ENCODE measurements around the gene DIO1. TPM values are rescaled to one million over a fixed set of nuclear protein-coding genes. Genes with fewer than 3 reads are reported as not detected.

DIO1 gene
- total RNA-seq, 1 donor from 2014 or later = not detected

GRCh38 chr1:53934170-53934765, 40.3 kb downstream of the DIO1 start:
- Histone ChIP-seq H3K36me3 (peaks cover 0 to 2% of the 10 kb centered on the region in 2 donors), H3K9me3 (no peaks in the 10 kb centered on the region), H3K4me3 (no peak overlapping the region), H3K27me3 (no peaks in the 10 kb centered on the region), H3K27ac (no peak overlapping the region), H3K4me1 (peaks cover 0 to 2% of the 10 kb centered on the region in 2 donors)
- DNase-seq (ENCODE audit: low spot score in 2 of 2) = no peak
- intact Hi-C loops (cut with DNase I) = no loop called here
- TF ChIP-seq CTCF (IDR thresholded peaks at IDR 0.05) = no peak

GRCh38 chr1:53936430-53936829, 42.4 kb downstream of the DIO1 start:
- intact Hi-C loops (cut with DNase I) = no loop called here
- Histone ChIP-seq H3K9me3 (no peaks in the 10 kb centered on the region), H3K27me3 (no peaks in the 10 kb centered on the region), H3K4me1 (peaks cover 0 to 2% of the 10 kb centered on the region in 2 donors), H3K36me3 (no peaks in the 10 kb centered on the region), H3K4me3 (no peak overlapping the region), H3K27ac (peak overlapping the region in 1 of 2 donors; percentile 2)
- TF ChIP-seq CTCF (IDR thresholded peaks at IDR 0.05) = no peak
- DNase-seq (ENCODE audit: low spot score in 2 of 2) = no peak

GRCh38 chr1:53938136-53938830, 44.3 kb downstream of the DIO1 start:
- TF ChIP-seq CTCF (IDR thresholded peaks at IDR 0.05) = no peak
- Histone ChIP-seq H3K27me3 (no peaks in the 10 kb centered on the region), H3K9me3 (no peaks in the 10 kb centered on the region), H3K27ac (no peak overlapping the region), H3K4me1 (peaks cover 0 to 2% of the 10 kb centered on the region in 2 donors), H3K36me3 (no peaks in the 10 kb centered on the region), H3K4me3 (no peak overlapping the region)
- intact Hi-C loops (cut with DNase I) = no loop called here
- DNase-seq (ENCODE audit: low spot score in 2 of 2) = no peak

- intact Hi-C loops (cut with DNase I) = loop anchor here (10.0 kb wide), 1 partner anchor 822 kb away; the partner anchor contains the start of gene PARS2
- Histone ChIP-seq H3K36me3 (no peaks in the 10 kb centered on the region), H3K27me3 (no peaks in the 10 kb centered on the region), H3K4me3 (no peak overlapping the region), H3K27ac (no peak overlapping the region), H3K4me1 (peaks cover 9 to 16% of the 10 kb centered on the region in 2 donors), H3K9me3 (no peaks in the 10 kb centered on the region)
- no peak for DNase-seq (ENCODE audit: low spot score in 2 of 2)
- no peak for TF ChIP-seq CTCF (IDR thresholded peaks at IDR 0.05)
Observed at GRCh38 chr1:53942127-53942957, 48.4 kb downstream of the DIO1 start.

- peaks cover 9 to 16% of the 10 kb centered on the region in 2 donors for H3K4me1 ChIP-seq
- intact Hi-C loops (cut with DNase I) = loop anchor here (10.0 kb wide), 1 partner anchor 822 kb away; the partner anchor contains the start of gene PARS2
- no peaks in the 10 kb centered on the region for H3K27me3 ChIP-seq
- H3K27ac ChIP-seq = no peak overlapping the region
- no peak for DNase-seq (ENCODE audit: low spot score in 2 of 2)
- H3K9me3 ChIP-seq = no peaks in the 10 kb centered on the region
- H3K36me3 ChIP-seq = no peaks in the 10 kb centered on the region
- TF ChIP-seq CTCF (IDR thresholded peaks at IDR 0.05) = no peak
- no peak overlapping the region for H3K4me3 ChIP-seq
Observed at GRCh38 chr1:53943090-53943489, 49.1 kb downstream of the DIO1 start.

Data from ascending aorta (tissue), 2 donors.